Kidney (tissue), 14 donors: Measurements from ENCODE around the gene RGCC. TPM values are rescaled to one million over a fixed set of nuclear protein-coding genes. Genes with fewer than 3 reads are reported as not detected.

Experiments
- DNase-seq, 5 donors: peaks; one replicate each; pipeline ENCODE4 v3.0.0-alpha.2; 2013 to 2020
- FAIRE-seq: peaks from 2 replicates; lab custom pipeline; 2012; peaks lifted over from hg19 to GRCh38; lab: Jason Lieb, UNC
- H3K27ac ChIP-seq, 2 donors: one replicate each; pipeline ENCODE4 v1.7.0; 2013; ENCODE audit warnings: low read depth in 2 of 2, low read length in 2 of 2, inconsistent platforms in 1 of 2
- H3K27me3 ChIP-seq: one replicate; pipeline ENCODE4 v1.7.1; 2013; ENCODE audit warnings: low read length, inconsistent platforms; ENCODE audit not compliant: control insufficient read depth, insufficient read depth
- H3K36me3 ChIP-seq, 3 donors: one replicate each; pipeline versions ENCODE4 v1.7.0 to v1.7.1; 2013; ENCODE audit warnings: low read length in 3 of 3, control low read depth in 1 of 3, inconsistent platforms in 1 of 3; ENCODE audit not compliant: insufficient read depth in 3 of 3, control insufficient read depth in 2 of 3
- H3K4me1 ChIP-seq, 3 donors: one replicate each; pipeline versions ENCODE4 v1.7.0 to v1.7.1; 2013; ENCODE audit warnings: low read length in 3 of 3, inconsistent platforms in 1 of 3, low read depth in 1 of 3; ENCODE audit not compliant: control insufficient read depth in 2 of 3, insufficient read depth in 2 of 3
- H3K4me3 ChIP-seq, 3 donors: one replicate each; pipeline versions ENCODE4 v1.7.0 to v1.8.1; 2013; ENCODE audit warnings: low read length in 3 of 3, control low read depth in 1 of 3, inconsistent platforms in 1 of 3
- H3K9ac ChIP-seq, 3 donors: one replicate each; pipeline versions ENCODE4 v1.7.0 to v1.7.1; 2013; ENCODE audit warnings: low read length in 3 of 3, control low read depth in 1 of 3, inconsistent platforms in 1 of 3
- H3K9me3 ChIP-seq, 3 donors: one replicate each; pipeline versions ENCODE4 v1.7.0 to v1.7.1; 2013; ENCODE audit warnings: low read length in 3 of 3, control low read depth in 1 of 3, inconsistent platforms in 1 of 3; ENCODE audit not compliant: control insufficient read depth in 2 of 3, insufficient read depth in 1 of 3
- intact Hi-C: fragments of 100-400 bp; cut with DNase I; formaldehyde crosslinking; loops from one replicate; pipeline ENCODE4 v1.11.1; 2022
- polyA plus RNA-seq: library from polyadenylated mRNA; stranded (reverse); fragments of 350-450 nt; fragmentation: Illumina TruSeq; extraction: RNeasy Lipid Tissue Mini Kit (QIAGEN cat#74804); gene quantifications from one replicate; pipeline ENCODE4 v1.2.3, GENCODE V29; 2014; ENCODE audit warnings: low read depth, low replicate concordance; ENCODE audit not compliant: insufficient read depth
- total RNA-seq: library from RNA; stranded (reverse); fragmentation: NEBNext Ultra II Directional; extraction: Animal tissue kit (Norgen Biotek cat#: 25700); gene quantifications from one replicate; pipeline ENCODE4 v1.2.1, GENCODE V29; 2021
- TF ChIP-seq, protein P1 (sequence below): IDR thresholded peaks from 3 replicates; pipeline ENCODE4 v1.5.1; 2012; ENCODE audit warnings: mild to moderate bottlenecking, moderate library complexity, borderline replicate concordance; ENCODE audit not compliant: insufficient read depth; ENCODE audit errors: extremely low read depth
- donor health status: control.
- donor health status: control.
- donor health status: control.
- donor health status: control.
- donor health status: control.
- donor health status: DM: yes; HTN: yes; CAD: no.
- donor health status: Normal renal cell carcinoma (clear cell type).

RGCC gene
- total and polyA plus RNA-seq, 2 donors from 2014 or later: 12.9 to 40.9 TPM

DNA sequence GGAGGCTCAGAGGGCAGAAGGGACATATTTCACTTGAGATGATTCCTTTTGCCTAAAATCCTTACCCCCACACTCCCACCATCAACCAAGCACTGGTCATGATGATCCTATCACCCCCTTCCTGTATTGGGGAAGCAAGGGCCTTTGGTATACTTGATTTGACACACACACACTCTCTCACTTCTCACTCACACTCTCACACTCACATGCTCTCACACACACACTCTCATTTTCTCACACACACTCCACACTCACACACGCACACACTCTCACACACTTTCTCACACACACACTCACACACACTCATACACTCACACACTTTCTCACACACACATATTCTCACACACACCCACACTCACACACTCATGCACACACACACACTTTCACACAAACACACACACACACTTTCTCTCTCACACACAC lies 8.6 kb downstream of the RGCC start:
- FAIRE-seq (no peak), DNase-seq (no peak)
- TF ChIP-seq, protein P1, sequence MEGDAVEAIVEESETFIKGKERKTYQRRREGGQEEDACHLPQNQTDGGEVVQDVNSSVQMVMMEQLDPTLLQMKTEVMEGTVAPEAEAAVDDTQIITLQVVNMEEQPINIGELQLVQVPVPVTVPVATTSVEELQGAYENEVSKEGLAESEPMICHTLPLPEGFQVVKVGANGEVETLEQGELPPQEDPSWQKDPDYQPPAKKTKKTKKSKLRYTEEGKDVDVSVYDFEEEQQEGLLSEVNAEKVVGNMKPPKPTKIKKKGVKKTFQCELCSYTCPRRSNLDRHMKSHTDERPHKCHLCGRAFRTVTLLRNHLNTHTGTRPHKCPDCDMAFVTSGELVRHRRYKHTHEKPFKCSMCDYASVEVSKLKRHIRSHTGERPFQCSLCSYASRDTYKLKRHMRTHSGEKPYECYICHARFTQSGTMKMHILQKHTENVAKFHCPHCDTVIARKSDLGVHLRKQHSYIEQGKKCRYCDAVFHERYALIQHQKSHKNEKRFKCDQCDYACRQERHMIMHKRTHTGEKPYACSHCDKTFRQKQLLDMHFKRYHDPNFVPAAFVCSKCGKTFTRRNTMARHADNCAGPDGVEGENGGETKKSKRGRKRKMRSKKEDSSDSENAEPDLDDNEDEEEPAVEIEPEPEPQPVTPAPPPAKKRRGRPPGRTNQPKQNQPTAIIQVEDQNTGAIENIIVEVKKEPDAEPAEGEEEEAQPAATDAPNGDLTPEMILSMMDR: no peak
- no peaks in the 10 kb centered on the region for H3K36me3 ChIP-seq
- intact Hi-C loops: no loop called here
- no peak overlapping the region for H3K9ac ChIP-seq
- no peak overlapping the region for H3K27ac ChIP-seq
- peaks cover 0 to 6% (median 0%) of the 10 kb centered on the region in 3 donors for H3K4me1 ChIP-seq
- no peaks in the 10 kb centered on the region for H3K27me3 ChIP-seq
- no peak overlapping the region for H3K4me3 ChIP-seq
- peaks cover 0 to 2% (median 0%) of the 10 kb centered on the region in 3 donors for H3K9me3 ChIP-seq

DNA sequence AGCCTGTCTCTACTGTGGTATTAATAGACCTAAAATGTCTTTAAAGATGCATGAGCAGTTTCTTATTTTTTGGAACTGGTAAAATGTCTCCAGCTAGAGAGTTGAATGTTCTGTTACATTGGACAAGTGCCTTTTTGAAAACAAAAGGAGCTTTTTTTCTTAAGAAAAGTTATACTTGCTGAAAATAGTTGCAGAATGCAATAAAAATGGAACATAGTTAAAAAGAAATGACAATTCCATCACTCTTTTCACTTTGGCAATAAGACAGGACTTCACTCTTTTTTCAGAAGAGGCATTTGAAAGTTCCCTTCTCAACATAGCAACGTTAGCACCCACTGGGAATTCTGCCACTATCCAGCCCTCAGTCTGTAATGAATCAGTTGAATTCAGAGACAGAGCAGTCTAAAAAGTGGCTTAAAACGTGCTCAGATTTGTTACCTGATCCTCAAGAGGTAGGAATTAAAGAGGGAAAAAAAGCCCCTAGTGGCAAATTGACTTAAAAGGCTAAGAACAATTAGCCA lies 10.1 kb downstream of the RGCC start:
- Histone ChIP-seq H3K27ac (no peak overlapping the region), H3K27me3 (no peaks in the 10 kb centered on the region), H3K4me1 (peaks cover 0 to 6% (median 0%) of the 10 kb centered on the region in 3 donors), H3K4me3 (no peak overlapping the region), H3K9me3 (peaks cover 0 to 2% (median 0%) of the 10 kb centered on the region in 3 donors), H3K36me3 (no peaks in the 10 kb centered on the region), H3K9ac (no peak overlapping the region)
- intact Hi-C loops: no loop called here
- FAIRE-seq: no peak
- no peak for DNase-seq
- TF ChIP-seq, protein P1: no peak

DNA sequence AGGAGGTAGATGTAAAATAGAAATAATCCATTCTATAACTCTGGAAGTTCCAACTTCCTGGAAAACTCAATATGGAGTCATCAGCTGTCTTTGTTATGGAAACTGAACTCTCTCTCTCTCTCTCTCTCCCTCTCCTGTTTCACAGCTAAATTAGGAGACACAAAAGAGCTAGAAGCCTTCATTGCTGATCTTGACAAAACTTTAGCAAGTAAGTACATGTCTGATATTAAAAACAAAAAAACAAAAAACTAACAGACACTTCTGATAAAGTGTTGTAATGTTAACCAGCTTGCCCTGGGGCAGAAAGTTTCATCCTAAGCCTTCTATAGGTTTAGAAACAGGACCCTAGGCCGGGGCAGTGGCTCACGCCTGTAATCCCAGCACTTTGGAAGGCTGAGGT lies 11.3 kb downstream of the RGCC start:
- Histone ChIP-seq H3K27me3 (no peaks in the 10 kb centered on the region), H3K4me1 (peaks cover 0 to 6% (median 0%) of the 10 kb centered on the region in 3 donors), H3K9me3 (peaks cover 0 to 2% (median 0%) of the 10 kb centered on the region in 3 donors), H3K4me3 (no peak overlapping the region), H3K9ac (no peak overlapping the region), H3K27ac (no peak overlapping the region), H3K36me3 (no peaks in the 10 kb centered on the region)
- intact Hi-C loops: no loop called here
- DNase-seq: no peak
- FAIRE-seq: no peak
- TF ChIP-seq, protein P1: no peak

DNA sequence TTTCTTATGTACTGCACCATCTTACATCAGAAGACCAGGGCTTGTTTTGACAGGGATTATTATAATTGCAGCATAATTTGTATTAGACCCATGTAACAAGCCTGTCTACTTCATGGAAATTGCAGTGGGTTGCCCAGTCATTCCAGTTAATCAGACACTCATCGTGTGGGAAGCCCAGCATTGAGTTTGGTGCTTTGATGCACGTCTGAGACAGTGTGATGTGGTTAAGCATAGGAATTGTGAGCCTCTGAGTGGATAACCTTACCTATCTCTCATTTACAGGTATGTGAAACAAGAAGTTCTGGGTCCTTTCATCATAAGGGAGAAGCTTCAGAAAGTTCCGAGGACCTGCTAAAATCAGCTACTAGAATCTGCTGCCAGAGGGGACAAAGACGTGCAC lies 12.8 kb downstream of the RGCC start:
- Histone ChIP-seq H3K27me3 (no peaks in the 10 kb centered on the region), H3K27ac (no peak overlapping the region), H3K36me3 (no peaks in the 10 kb centered on the region), H3K4me3 (no peak overlapping the region), H3K9me3 (peaks cover 0 to 2% (median 0%) of the 10 kb centered on the region in 3 donors), H3K9ac (no peak overlapping the region), H3K4me1 (no peaks in the 10 kb centered on the region)
- no peak for FAIRE-seq
- intact Hi-C loops: no loop called here
- TF ChIP-seq, protein P1: no peak
- no peak for DNase-seq
